Left lung (tissue), 10 donors: ENCODE measurements around the gene MN1. TPM values are rescaled to one million over a fixed set of nuclear protein-coding genes. Genes with fewer than 3 reads are reported as not detected.

Experiments
- ATAC-seq: fragments of 200-7000 bp; cut with Tn5 transposase; one replicate; pipeline ENCODE4 v1.9.1; 2020; ENCODE audit warnings: moderate library complexity
- DNase-seq, 4 donors: peaks; one replicate each; pipeline ENCODE4 v3.0.0-alpha.2; 2013 to 2020
- H3K27ac ChIP-seq, 2 donors: fragments of 200-600 bp; sonication (generic) in 1 of 2; one replicate each; pipeline versions ENCODE4 v1.5.0 to v1.8.0; 2020 to 2021
- H3K27me3 ChIP-seq, 2 donors: fragments of 200-600 bp; sonication (generic) in 1 of 2; one replicate each; pipeline versions ENCODE4 v1.5.0 to v1.8.0; 2020 to 2021
- H3K36me3 ChIP-seq, 2 donors: fragments of 200-600 bp; sonication (generic) in 1 of 2; one replicate each; pipeline versions ENCODE4 v1.5.0 to v1.8.0; 2020 to 2021
- H3K4me1 ChIP-seq, 2 donors: fragments of 200-600 bp; one replicate each; pipeline ENCODE4 v1.8.0; 2021
- H3K4me3 ChIP-seq, 2 donors: fragments of 200-600 bp; sonication (generic) in 1 of 2; one replicate each; pipeline versions ENCODE4 v1.5.0 to v1.8.0; 2020 to 2021; ENCODE audit warnings: mild to moderate bottlenecking in 1 of 2
- H3K9me3 ChIP-seq, 2 donors: fragments of 200-600 bp; sonication (generic) in 1 of 2; one replicate each; pipeline versions ENCODE4 v1.5.0 to v1.8.0; 2020 to 2021
- CTCF ChIP-seq, 2 donors: fragments of 200-600 bp; sonication (generic) in 1 of 2; IDR thresholded peaks; one replicate each; pipeline versions ENCODE4 v1.5.0 to v1.8.0; 2021; ENCODE audit warnings: antibody characterized with exemption in 2 of 2
- intact Hi-C, 2 donors: fragments of 100-400 bp; cut with DNase I; formaldehyde crosslinking; loops; one replicate each; pipeline versions ENCODE4 v1.11.2 to v1.14.2; 2022
- polyA plus RNA-seq, 6 donors: library from polyadenylated mRNA; unstranded; fragments of 120-200 nt; gene quantifications; one replicate each; pipeline ENCODE4 v1.2.1, GENCODE V29; 2013; ENCODE audit not compliant: insufficient read length in 6 of 6
- total RNA-seq, 2 donors: library from RNA; stranded (reverse); fragmentation: NEBNext Ultra II Directional; extraction: Animal tissue kit (Norgen Biotek cat#: 25700); gene quantifications; one replicate each; pipeline ENCODE4 v1.2.1, GENCODE V29; 2021
- donor health status: DM: no; HTN: yes; CAD: no.
- donor health status: DM: no; HTN: no; CAD: no.

The MN1 gene
- total and polyA plus RNA-seq, 8 donors = 1.9 to 7.4 (median 3.3) TPM

GRCh38 chr22:27751277-27752070 is 50.1 kb downstream of the MN1 start:
- intact Hi-C loops = no loop called here
- H3K4me3 ChIP-seq = no peak overlapping the region
- peaks cover 0 to 13% of the 10 kb centered on the region in 2 donors for H3K27me3 ChIP-seq
- no peak overlapping the region for H3K27ac ChIP-seq
- H3K36me3 ChIP-seq = no peaks in the 10 kb centered on the region
- no peak for ATAC-seq
- peaks cover 0 to 13% of the 10 kb centered on the region in 2 donors for H3K4me1 ChIP-seq
- no peak for TF ChIP-seq CTCF (IDR thresholded peaks at IDR 0.05)
- no peaks in the 10 kb centered on the region for H3K9me3 ChIP-seq
- DNase-seq = no peak

GRCh38 chr22:27750584-27751265 is 50.8 kb downstream of the MN1 start:
- Histone ChIP-seq H3K9me3 (no peaks in the 10 kb centered on the region), H3K27me3 (peaks cover 0 to 13% of the 10 kb centered on the region in 2 donors), H3K4me3 (no peak overlapping the region), H3K4me1 (peaks cover 0 to 13% of the 10 kb centered on the region in 2 donors), H3K27ac (no peak overlapping the region), H3K36me3 (no peaks in the 10 kb centered on the region)
- intact Hi-C loops = no loop called here
- DNase-seq (no peak), ATAC-seq (no peak)
- no peak for TF ChIP-seq CTCF (IDR thresholded peaks at IDR 0.05)

GRCh38 chr22:27749597-27750225 is 51.8 kb downstream of the MN1 start:
- H3K9me3 ChIP-seq = no peaks in the 10 kb centered on the region
- ATAC-seq (no peak), DNase-seq (peak in 1 of 4 donors; percentile 44)
- H3K4me3 ChIP-seq = no peak overlapping the region
- intact Hi-C loops = no loop called here
- peaks cover 0 to 13% of the 10 kb centered on the region in 2 donors for H3K4me1 ChIP-seq
- no peak overlapping the region for H3K27ac ChIP-seq
- H3K36me3 ChIP-seq = no peaks in the 10 kb centered on the region
- no peak for TF ChIP-seq CTCF (IDR thresholded peaks at IDR 0.05)
- H3K27me3 ChIP-seq = peaks cover 0 to 13% of the 10 kb centered on the region in 2 donors

GRCh38 chr22:27748751-27749191 is 52.8 kb downstream of the MN1 start:
- ATAC-seq (peak; percentile 60), DNase-seq (peak in 2 of 4 donors; percentile 53 to 74)
- no peak for TF ChIP-seq CTCF (IDR thresholded peaks at IDR 0.05)
- no peaks in the 10 kb centered on the region for H3K36me3 ChIP-seq
- H3K27ac ChIP-seq = peak overlapping the region in 1 of 2 donors; percentile 57
- no peaks in the 10 kb centered on the region for H3K9me3 ChIP-seq
- H3K4me3 ChIP-seq = no peak overlapping the region
- H3K4me1 ChIP-seq = peaks cover 0 to 13% of the 10 kb centered on the region in 2 donors
- intact Hi-C loops = no loop called here
- peaks cover 0 to 13% of the 10 kb centered on the region in 2 donors for H3K27me3 ChIP-seq

- no peaks in the 10 kb centered on the region for H3K9me3 ChIP-seq
- H3K4me1 ChIP-seq = peaks cover 0 to 13% of the 10 kb centered on the region in 2 donors
- intact Hi-C loops = no loop called here
- peak in 1 of 4 donors; percentile 13 for DNase-seq
- H3K4me3 ChIP-seq = no peak overlapping the region
- H3K27me3 ChIP-seq = peaks cover 0 to 13% of the 10 kb centered on the region in 2 donors
- no peaks in the 10 kb centered on the region for H3K36me3 ChIP-seq
- peak; percentile 21 for ATAC-seq
- no peak for TF ChIP-seq CTCF (IDR thresholded peaks at IDR 0.05)
- H3K27ac ChIP-seq = peak overlapping the region in 1 of 2 donors; percentile 57
These were observed 53.2 kb downstream of the MN1 start for GRCh38 chr22:27748349-27748748.
